ENCODE data around the gene HYAL2. TPM values are rescaled to one million over a fixed set of nuclear protein-coding genes. Genes with fewer than 3 reads are reported as not detected.

The HYAL2 gene
- total RNA-seq, 2 experiments from 2014 or later, result 7.7 to 19.7 TPM

DNA sequence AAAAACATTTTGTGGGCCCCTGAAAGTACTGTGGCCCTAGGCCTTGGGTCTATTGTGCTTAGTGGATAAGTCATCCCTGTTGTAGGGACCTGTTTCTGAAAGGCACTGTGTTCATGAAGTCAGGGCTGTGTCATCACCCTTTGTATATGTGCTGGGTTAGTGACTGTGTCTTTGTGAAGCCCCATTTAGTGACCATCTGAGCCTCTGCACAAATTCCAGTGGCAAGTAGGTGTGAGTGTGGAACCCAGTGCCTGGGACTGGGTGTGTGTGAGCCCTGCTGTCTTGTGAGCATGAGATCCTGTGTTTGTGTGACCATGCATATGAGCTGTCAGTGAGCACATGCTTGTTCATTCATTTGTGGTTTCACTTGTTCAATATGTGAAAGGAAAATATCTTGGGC lies 17.9 kb downstream of the HYAL2 start:
- Histone ChIP-seq H3K9me3 (ENCODE audit: low read length) (peaks cover 11% of the 10 kb centered on the region; the same call in 1 of the 2 replicates), H2AFZ (ENCODE audit: low read length) (no peak overlapping the region), H3K27ac (ENCODE audit: low read depth, low read length, poor library complexity, severe bottlenecking) (no peak overlapping the region), H4K20me1 (ENCODE audit: insufficient read depth, low read length) (no peaks in the 10 kb centered on the region), H3K4me1 (ENCODE audit: insufficient read depth, low read length, poor library complexity, severe bottlenecking) (peaks cover 10% of the 10 kb centered on the region), H3K79me2 (ENCODE audit: insufficient read depth, low read depth, low read length) (no peaks in the 10 kb centered on the region), H3K9me2 (ENCODE audit: insufficient read depth, low read length) (no peaks in the 10 kb centered on the region), H3K36me3 (ENCODE audit: insufficient read depth, low read length) (no peaks in the 10 kb centered on the region), H3K4me2 (ENCODE audit: low read length) (no peak overlapping the region), H3K4me3 (ENCODE audit: low read depth, low read length, poor library complexity, severe bottlenecking) (no peak overlapping the region)
- intact Hi-C loops (cut with micrococcal nuclease; ENCODE audit: unreplicated experiment), result no loop called here
- ChIA-PET POLR2A (no interaction called here), CTCF (ENCODE audit: unreplicated experiment) (no interaction called here)
- BruUV-seq (replicated peaks), result no TSS peak
- TF ChIP-seq, protein P1, sequence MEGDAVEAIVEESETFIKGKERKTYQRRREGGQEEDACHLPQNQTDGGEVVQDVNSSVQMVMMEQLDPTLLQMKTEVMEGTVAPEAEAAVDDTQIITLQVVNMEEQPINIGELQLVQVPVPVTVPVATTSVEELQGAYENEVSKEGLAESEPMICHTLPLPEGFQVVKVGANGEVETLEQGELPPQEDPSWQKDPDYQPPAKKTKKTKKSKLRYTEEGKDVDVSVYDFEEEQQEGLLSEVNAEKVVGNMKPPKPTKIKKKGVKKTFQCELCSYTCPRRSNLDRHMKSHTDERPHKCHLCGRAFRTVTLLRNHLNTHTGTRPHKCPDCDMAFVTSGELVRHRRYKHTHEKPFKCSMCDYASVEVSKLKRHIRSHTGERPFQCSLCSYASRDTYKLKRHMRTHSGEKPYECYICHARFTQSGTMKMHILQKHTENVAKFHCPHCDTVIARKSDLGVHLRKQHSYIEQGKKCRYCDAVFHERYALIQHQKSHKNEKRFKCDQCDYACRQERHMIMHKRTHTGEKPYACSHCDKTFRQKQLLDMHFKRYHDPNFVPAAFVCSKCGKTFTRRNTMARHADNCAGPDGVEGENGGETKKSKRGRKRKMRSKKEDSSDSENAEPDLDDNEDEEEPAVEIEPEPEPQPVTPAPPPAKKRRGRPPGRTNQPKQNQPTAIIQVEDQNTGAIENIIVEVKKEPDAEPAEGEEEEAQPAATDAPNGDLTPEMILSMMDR (conservative IDR thresholded peaks at IDR 0.05; ENCODE audit: low read length), result no peak
- no peak for TF ChIP-seq EZH2phosphoT487 (IDR thresholded peaks at IDR 0.05; ENCODE audit: borderline replicate concordance, low read depth, low read length)
- DNase-seq (ENCODE audit: low spot score), result no peak

DNA sequence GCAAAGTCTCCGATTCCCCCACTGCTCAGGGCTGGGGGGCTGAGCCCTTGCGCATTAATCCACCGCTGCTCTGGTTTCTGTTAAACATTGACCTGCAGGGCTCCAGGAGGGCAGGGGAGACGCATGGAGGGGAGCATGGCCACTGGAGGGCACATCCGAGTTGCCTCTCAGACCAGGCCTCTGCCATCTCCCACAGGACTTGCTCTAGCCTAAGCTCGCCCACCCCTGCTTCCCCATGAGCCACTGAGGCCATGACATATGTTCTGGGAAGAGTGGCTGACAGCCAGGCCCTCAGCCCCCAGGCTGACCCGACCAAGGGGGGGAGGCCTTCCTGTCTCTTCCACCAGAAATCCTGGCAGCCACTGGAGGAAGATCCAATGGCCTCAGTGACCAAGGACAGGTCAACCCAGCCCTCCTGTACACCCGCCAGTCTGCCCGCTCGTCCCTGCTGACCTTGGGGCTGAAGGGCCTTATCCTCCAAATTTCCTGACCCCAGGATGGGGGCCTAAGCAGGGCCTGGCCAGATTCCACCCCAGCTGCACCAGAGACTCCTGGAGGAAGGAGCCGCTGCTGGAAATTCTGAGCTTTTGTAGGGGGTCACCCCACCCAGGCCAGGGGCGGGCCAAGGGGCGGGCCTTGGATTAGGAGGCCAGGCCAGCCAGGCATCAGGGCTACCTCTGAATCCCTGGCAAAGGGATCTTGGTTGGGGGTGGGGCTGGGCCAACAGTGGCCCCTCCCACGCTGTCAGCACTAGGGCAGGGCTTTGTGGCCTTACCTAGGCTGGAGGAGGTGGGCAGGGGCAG lies 19.3 kb downstream of the HYAL2 start, which contains the start of gene HYAL1:
HYAL1 (minus strand) TSS at position 562 of the 803 bp plus-strand sequence. CDS start 618 bp downstream, outside the sequence.
- POLR2A ChIA-PET, result no interaction called here
- Histone ChIP-seq H3K9me2 (ENCODE audit: insufficient read depth, low read length) (no peaks in the 10 kb centered on the region), H3K9me3 (ENCODE audit: low read length) (0 out of 2 replicates have a peak, but pooled peaks cover 5% of the 10 kb centered on the region), H2AFZ (ENCODE audit: low read length) (no peak within 1 kb of the TSS), H3K4me2 (ENCODE audit: low read length) (no peak within 1 kb of the TSS), H3K79me2 (ENCODE audit: insufficient read depth, low read depth, low read length) (no peaks in the 10 kb centered on the region), H3K4me3 (ENCODE audit: low read depth, low read length, poor library complexity, severe bottlenecking) (no peak within 1 kb of the TSS), H3K4me1 (ENCODE audit: insufficient read depth, low read length, poor library complexity, severe bottlenecking) (peaks cover 14% of the 10 kb centered on the region), H3K36me3 (ENCODE audit: insufficient read depth, low read length) (no peaks in the 10 kb centered on the region), H4K20me1 (ENCODE audit: insufficient read depth, low read length) (no peaks in the 10 kb centered on the region), H3K27ac (ENCODE audit: low read depth, low read length, poor library complexity, severe bottlenecking) (no peak within 1 kb of the TSS)
- no peak for TF ChIP-seq EZH2phosphoT487 (IDR thresholded peaks at IDR 0.05; ENCODE audit: borderline replicate concordance, low read depth, low read length)
- TF ChIP-seq, protein P1 (conservative IDR thresholded peaks at IDR 0.05; ENCODE audit: low read length), result no peak
- intact Hi-C loops (cut with micrococcal nuclease; ENCODE audit: unreplicated experiment), result no loop called here
- DNase-seq (ENCODE audit: low spot score), result no peak
- CTCF ChIA-PET (ENCODE audit: unreplicated experiment), result no interaction called here
- BruUV-seq (replicated peaks), result no TSS peak
